Measurements from ENCODE around the gene LSAMP. TPM values are rescaled to one million over a fixed set of nuclear protein-coding genes. Genes with fewer than 3 reads are reported as not detected.

Gene LSAMP
- total RNA-seq, 1 experiment from 2014 or later, result 0.21 TPM

DNA sequence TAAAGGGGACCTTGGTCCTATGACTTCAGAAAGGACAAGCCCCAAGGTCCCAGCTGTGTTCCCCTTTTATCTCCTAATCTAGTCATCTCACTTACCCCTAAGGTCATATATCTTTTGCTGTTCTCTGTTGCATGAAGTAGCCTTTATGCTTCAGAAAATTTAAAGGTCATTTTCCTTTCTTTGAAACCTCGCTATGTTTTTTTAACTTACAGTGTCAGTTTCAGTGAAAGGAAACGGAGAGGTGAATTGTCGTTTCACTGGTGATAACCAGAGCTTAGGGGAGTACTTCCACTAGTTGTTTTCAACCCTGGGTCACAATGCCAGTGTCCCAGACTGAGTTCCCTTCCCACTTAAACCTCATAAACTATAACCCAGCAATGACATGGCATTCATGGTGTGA, 464.6 kb downstream of the LSAMP start:
- DNase-seq (ENCODE audit: low read depth), result no peak

DNA sequence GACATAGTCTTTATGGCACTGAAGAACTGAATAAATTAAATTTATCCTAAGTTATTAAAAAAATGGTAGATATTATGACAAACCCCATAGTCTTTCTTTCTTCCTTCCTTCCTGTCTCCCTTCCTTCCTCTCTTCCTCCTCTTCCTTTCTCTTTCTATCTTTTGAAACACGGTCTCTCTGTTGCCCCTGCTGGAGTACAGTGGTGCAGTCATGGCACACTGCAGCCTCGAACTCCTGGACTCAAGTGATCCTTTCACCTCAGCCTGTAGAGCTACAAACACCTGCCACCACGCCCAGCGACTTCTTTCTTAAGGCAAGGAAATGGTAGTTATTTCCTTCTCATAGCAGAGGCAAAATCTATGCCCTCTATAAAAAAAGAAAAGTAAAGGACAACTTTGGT, 467.4 kb downstream of the LSAMP start:
- DNase-seq (ENCODE audit: low read depth), result no peak

DNA sequence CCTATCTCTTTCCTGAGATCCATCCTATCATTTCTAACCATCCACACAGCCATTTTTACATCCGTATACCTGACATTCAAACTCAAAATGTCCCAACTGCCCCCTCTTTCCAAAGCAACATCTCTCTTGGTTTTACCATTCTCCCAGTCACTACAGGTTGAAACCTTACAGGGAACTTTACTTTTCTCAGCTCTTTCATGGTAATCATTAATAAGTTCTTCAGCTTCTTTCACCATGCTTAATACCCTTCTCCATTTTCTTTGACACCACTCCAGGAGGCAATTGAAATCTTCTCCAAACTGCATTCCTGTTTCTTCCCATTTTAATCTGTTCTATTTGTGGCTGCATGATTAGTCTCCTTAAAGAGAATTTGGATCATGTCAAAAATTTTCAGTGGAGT, 469.5 kb downstream of the LSAMP start:
- DNase-seq (ENCODE audit: low read depth), result no peak

DNA sequence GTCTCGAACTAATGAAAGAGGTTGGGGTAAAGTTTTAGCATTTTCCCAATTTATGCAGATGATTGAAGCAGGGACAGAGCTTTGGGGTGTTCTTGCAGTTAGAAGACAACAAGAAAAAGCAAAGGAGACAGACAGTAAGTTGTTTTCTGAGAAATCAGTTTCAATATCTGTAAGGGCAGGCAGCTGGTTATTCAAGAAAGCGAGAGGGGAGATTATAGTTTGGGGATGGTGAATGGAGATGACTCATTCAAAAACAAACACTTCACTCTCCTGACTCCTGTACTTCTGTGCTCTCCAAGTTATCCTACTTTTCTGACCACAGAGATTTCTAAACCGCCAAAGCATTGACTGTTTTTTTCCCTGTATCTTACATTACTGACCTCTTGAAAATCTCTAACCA, 469.9 kb downstream of the LSAMP start:
- DNase-seq (ENCODE audit: low read depth), result peak; percentile 94

DNA sequence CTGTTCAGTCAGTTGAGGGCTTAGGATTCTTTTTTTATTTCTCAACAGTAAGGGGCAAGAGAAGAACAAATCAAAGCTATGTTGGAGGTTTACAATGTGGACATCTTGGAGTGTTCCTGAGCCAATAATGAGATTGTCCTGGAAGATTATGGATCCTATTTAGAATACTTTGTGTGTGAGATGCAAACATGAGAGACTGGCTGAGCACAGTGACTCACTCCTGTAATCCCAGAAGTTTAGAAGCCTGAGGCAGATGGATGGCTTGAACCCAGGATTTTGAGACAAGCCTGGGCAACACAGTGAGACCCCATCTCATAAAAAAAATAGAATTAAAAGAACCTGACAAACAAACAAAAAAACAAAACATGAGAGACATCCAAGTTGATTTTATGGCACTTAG, 470.3 kb downstream of the LSAMP start:
- DNase-seq (ENCODE audit: low read depth), result peak; percentile 37

DNA sequence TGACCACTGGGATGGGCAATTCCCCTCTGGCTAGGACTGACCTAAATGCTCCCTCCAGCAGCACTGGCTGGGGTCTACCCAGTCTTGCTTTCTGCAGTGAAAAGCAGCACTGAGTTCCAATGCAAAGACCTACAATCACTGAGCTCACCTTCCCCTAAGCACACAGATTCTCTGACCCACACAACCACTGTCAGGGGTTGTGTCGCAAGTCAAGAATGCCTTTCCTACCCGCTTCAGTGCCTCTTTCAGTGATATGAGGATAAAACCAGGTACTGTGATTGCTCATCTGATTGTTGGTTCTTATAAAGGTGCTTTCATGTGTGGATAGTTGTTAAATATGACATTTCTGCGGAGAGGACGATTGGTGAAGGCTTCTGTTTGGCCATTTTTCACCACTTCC, 476.4 kb downstream of the LSAMP start:
- no peak for DNase-seq (ENCODE audit: low read depth)

DNA sequence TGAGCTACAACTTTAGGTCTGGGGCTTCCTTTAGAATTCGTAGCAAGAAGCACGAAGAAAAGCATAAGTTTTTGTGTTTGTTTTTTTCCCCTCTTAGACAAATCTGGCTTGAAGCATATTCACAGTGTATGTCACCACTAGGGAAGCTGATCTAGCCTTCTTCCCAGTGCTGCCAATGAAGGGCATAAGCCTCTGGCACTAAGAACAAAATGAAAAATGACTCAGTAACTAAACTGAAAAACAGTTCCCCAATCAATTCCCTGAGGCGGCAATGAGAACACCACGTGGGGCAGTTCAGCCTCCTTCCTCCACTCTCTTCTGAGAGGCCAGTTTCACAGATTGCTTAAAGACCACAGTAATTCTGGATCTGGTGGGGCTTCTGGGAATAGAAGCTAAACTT, 483.9 kb downstream of the LSAMP start:
- DNase-seq (ENCODE audit: low read depth), result no peak

DNA sequence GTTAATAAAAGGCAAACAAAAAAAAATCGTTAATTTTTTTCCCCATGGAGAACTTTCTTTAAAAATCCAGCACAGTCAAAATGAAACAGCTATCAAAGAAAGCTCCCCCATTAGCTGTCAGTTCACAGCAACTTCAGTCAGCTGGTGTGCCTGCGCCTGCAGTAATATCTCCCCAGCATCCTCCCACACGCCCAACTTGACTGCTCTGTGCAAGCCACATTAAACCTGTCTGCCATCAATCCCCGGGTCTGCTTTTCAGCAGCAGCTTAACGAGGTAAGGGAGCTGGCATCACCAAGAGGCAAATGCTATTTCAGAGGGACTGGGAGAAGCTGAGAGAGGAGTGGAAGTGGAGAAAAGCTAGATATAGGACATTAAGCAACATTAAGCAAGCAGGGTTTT, 484.5 kb downstream of the LSAMP start:
- no peak for DNase-seq (ENCODE audit: low read depth)

DNA sequence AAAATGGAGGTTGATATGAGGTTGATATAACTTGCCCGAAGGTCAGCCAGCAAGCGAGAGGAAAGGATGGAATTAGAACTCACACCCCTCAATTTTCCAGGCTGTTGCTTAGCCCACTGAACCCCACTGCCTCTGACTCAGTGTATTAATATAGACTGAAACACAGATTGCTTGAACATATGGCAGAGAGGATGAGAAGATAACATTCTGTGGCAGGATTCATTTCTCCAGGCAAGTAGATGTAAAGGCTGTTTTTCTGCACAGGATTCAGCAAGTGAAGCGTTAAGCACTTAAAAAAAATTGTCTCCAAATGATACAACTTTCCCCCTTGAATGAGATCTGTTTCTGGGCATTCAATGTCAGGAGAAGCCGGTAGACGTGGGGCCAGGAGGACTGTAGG, 486.8 kb downstream of the LSAMP start:
- DNase-seq (ENCODE audit: low read depth), result no peak

DNA sequence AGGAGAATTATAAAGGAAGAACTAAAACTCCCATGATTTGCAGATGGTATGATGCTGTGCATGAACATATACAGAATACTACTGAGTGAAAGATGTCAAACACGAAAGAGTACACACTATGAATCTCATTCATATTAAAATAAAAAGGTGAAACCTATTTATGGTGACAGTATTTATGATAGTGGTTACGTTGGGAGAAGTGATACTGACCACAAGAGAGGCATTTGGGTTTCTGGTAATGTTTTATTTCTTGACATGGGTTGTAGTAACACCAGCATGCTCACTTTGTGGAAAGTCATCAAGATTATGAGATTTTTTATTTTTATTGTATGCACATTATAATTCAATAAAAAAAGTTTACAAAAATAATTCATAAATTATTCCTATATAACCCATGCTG, 498.0 kb downstream of the LSAMP start:
- DNase-seq (ENCODE audit: low read depth), result no peak

DNA sequence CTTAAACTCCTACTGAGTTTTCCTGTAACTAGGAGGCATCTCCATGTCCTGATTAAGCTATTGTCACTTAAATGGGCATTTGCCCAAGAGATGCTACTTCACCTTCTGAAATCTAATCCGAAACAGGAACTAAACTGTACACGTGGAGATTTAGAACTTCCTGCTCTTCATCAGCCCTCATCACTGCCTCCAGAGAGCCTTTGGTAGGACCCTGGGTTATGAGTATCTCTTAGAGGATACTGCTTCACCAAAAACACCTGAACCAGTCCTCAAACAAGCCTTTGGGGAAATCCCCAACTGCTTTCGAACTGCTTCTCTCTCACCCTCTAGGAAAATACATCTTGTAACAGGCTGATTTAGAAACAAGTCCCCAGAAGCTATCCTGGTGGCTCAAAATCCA, 501.7 kb downstream of the LSAMP start:
- no peak for DNase-seq (ENCODE audit: low read depth)

DNA sequence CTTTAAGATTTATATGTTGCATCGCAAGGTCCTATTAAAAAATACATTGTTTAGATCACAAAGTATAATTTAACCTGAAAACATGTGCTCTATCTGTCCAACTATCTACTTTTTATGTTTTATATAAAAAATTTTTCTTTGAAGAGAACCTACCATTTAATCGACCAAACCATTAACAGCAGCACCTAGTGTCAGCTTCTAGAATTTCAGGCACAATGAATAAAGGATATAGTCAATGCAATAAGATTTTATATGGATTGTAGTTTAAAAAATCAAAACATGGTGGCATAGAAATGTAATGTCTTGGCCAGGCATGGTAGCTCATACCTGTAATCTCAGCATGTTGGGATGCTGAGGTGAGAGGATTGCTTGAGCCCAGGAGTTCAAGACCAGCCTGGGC, 508.2 kb downstream of the LSAMP start:
- DNase-seq (ENCODE audit: low read depth), result no peak

DNA sequence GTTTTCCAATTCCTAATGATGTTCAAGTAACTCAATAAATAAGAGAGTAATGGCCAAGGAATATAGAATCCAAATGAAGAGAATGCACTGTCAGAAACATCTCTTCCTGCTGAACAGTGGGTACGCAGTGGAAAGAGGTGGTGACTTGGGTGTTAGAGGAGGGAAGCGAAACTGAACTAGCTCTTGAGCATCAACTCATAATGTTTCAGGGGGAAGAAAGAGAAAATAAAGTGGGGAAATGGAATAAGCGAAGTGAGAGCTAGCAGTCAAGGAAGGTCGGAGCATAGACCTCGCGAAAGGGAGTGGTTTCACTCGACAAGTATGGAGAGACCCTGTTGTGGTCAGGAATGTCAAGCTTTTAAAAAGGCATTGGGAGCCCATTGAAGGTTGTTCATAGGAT, 512.5 kb downstream of the LSAMP start:
- DNase-seq (ENCODE audit: low read depth), result no peak

DNA sequence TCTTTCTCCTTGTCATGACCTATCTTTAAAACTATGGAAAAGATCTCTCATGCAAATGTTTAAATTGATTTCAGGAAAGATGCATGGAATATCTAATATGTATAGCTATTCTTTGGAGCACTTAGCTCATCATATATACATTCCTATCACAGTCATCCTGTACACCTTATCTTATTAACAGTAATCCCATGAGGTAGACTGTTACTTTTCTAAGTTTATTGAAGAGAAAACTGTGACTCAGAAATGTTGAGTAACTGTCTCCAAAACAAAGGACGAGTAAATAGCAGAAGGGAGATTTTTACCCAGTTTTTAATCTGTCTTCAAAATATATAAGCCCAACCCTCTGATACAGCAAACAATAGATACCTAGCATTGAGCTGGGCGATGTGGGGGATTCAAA, 513.7 kb downstream of the LSAMP start:
- no peak for DNase-seq (ENCODE audit: low read depth)

DNA sequence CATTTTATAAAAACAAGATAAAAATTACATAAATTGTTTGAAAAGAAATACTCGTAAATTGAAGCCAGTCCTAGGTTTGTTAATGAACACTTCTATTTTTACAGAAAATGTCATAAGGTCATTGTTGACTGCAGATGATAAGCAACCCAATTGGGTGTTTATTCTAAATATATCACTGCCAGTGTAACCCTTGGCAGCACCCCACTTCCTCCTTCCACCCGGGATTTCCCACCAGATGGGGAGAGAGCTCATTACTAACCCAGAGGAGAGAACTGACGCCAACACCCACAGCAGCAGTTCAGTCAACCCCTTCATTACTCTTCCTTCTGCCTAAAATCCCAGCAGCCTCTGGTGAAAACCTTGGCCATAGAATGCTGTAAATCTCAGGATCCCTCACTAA, 514.4 kb downstream of the LSAMP start:
- DNase-seq (ENCODE audit: low read depth), result no peak

DNA sequence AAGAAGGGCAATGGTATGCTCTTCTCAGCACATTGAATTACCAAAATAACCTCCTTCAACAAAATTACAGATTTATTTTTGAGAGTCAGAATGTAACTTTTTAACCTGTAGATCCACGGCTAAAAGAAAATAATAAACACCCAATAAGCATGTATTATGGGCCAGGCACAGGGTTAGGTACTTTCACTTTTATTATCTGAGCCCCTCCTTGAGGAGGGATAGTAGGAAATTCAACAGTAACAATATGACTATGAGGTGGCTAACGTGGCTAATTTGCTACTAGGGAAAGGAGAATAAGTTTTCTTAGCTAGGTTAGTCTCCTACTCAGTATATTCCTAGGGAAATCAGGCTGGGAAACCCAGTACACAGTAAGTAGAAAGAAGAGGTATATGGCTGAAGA, 515.1 kb downstream of the LSAMP start:
- DNase-seq (ENCODE audit: low read depth), result no peak

DNA sequence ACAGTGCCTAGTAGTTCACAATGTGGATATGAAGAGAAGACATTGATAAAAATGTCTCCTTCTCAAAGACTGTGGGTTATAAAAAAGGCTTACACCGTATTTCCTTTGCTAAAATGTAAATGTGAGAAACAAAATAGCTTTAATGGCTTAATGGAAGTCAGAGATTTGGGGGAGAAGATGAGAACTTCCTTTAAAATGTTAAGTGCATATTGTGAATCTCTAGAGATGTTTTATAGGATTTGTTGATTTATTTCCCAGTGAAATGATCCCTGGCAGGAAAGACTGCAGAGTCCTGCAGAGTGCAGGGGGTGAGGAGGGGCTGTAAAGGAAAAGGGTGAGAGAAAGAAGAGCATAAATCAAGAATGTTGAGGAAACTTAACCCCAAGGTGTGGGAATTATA, 516.9 kb downstream of the LSAMP start:
- DNase-seq (ENCODE audit: low read depth), result no peak

DNA sequence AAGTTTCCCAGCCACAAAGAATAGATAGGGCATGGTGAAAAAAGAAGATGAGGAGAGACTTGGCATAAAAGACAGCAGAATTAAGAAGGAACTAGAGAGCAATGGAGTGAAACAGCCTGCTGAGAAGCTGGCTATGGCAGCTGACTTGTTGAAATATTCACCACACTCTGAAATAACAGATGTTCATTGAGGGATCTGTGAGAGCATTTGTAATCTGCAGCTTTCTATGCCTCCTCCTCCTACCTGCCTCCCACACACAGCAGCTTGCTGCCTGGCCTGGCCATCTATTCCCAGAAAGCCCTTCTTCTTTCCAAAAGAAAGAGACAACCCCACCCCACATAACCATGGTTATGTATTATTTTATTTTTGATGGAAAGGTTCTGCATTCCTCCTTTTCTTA, 518.1 kb downstream of the LSAMP start:
- no peak for DNase-seq (ENCODE audit: low read depth)

DNA sequence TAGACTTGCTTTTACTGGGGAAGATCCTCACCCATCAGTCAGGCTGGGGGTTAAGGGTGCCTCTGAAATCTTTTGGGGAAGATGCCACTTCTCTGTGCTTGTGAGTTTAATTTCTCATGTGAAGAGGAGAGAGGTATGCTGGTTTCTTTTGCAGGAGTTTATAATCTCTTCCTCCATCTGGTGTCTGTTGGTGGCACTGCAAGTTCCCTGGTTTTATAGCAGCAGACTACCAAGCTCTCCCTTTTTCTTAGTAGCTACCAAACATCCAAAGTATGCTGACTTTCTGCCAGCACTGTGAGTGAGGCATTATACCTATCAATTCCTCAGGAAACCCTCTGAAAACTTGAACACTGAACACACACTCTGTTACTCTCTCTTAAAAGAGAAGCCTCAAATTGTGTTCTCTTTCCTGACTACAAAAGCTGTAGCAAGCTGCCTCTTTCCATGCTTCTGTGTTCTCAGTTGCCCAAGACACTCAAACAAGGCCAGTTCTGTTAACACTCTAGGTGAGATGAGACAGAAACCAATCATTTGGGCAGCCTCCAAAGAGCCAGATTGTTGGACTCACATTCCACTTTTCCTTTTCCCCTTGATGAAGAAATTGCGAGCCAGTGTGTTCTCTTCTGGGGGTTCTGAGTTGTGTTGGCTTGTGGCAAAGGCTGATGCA, 522.5 kb downstream of the LSAMP start:
- DNase-seq (ENCODE audit: low read depth), result peak; percentile 68

DNA sequence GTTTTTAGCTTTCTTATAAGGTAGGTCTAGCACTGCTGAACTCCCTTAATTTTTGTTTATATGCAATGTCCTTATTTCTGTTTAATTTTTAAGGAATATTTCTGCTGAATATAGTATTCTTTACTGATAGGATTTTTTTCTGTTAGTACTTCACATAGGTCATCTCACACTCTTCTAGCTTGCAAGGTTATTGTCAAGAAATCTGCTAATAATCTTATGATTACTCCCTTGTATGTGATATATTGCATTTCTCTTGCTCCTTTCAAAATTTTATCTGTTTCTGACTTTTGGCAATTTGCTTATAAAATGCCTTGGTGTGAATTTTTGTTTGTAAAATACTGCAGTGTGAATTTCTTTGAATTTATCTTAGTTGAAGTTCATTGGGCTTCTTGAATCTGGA, 523.6 kb downstream of the LSAMP start:
- DNase-seq (ENCODE audit: low read depth), result no peak

DNA sequence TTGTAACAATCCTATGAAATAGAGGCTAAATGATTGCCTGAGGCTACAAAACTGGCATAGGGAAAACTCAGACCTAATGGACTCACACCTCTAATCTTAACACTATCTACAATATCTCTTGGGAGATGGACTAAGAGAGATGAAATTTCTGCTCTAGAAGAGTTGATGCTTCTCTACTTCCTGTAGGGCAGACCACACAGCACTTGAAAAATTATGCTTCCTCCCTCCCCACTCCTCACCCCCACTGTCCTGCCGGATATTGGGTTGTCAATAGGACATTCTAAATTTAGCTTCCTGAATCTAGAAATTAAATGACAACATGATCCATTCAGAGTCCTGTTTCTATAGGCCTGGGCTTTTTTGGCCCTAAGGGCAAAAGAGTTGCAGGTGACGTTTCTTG, 526.4 kb downstream of the LSAMP start:
- no peak for DNase-seq (ENCODE audit: low read depth)

DNA sequence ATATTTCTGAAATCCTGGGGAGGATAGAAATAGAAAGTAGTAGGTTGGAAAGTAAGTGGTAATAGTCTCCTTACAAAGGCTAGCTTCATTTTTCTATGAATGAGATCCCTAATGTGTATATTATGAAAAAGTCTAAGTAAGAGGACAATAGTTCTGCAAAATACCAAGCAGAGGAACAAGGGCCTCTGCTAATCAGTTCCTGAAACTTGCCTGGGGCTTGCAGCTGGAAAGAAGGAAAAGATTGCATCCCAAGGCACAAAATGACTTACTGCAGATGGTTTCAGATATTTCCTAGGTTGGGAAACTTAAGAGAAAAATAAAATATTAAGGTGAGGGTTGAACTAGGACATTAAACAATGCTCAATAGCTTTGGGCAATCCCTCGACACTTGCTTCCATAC, 528.4 kb downstream of the LSAMP start:
- DNase-seq (ENCODE audit: low read depth), result no peak

DNA sequence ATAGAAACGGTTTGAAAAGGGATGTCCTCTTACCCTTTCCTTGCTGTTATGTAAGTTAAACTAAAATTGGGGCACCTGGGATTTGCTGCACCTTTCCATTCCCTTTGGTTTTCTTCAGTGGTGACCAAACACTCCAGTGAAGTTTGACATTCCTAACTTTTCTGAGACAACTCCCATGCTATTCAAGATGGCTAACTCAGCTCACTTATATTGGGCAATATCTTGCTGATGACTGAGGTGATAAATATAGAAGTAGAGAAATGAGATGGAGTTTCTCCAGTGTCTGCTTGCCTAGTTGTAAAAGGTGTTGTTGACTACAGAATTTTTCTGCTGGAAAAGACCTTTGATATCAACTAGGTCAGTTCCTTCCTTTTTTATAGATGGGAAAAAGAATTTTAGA, 530.2 kb downstream of the LSAMP start:
- DNase-seq (ENCODE audit: low read depth), result no peak

DNA sequence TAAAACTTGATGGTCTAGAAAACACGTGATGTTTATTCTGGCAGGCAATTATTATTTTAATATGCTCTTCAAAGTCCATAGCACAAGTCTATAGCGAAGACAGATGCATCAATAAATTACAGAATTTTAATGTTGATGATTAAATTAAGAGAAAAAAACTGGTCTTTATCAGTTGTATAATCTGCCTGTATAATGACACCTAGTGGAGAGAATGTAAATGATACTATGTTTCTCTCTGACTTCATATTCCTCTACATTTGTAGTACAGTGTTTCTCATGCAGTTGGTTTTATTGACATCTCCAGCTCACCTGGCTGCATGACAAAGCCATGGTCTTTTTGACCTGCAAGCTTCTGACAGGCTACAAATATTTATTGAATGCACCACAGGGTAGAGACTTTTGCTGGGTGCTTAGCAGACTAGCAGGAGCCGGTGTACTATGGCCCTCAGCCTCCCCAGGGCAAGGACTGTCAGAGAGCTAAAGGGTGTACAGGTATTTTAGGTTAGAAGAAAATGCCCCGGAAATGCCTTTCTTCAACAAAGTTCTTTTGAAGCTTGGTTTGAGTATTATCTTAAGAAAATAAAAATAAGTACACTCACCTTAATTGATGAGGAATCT, 532.1 kb downstream of the LSAMP start:
- peak; percentile 24 for DNase-seq (ENCODE audit: low read depth)
